HG03139 (cell line): Measurements from ENCODE around the gene NPEPPS.

ENCODE experiments used
- ATAC-seq: cut with Tn5 transposase; IDR thresholded peaks from one replicate; pipeline ENCODE4 v1.9.1; 2021; ENCODE audit not compliant: unreplicated experiment

Gene NPEPPS

DNA sequence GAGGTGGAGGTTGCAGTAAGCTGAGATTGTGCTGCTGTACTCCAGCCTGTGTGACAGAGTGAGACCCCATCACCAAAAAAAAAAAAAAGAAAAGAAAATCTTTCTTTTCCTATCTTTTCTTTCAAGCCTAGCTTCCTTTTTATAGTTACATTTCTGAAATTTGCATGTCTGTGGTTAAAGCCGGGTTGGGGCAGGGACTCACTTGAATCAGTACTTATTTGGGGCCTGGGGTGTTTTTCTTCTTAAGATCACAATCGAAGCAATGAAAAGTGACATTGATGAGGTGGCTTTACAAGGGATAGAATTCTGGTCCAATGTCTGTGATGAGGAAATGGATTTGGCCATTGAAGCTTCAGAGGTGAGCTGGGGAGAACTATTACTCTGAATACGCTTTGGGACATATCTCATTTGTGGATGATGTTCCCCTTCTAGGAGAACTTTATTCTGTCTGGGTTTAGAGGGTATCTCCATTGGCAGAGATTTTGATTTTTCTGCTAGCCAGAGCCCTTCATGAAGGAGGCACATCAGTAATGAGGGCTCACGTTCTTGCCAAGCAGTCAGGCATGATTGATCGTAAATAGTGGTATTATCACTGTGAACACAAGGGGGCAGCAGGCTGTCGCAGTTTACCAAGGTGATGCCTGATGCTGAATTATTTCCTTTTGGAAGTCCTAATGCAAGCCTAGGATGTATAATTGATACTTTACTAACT lies 133.2 kb downstream of the NPEPPS start:
- no peak for ATAC-seq

DNA sequence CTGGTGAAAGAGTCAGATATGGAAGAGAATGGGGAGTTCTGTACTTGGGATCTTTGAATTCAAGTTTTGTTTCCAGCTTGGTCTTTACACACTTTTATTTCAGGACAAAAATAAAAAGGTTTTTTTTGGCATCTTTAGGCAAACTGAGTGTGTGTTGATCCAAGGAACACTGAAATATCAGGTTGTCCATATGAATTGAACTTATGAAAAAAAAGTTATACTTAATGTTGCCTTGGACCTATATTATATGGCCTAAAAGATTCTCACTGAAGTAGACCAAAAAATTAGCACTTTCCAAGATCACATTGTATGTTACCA lies 133.7 kb downstream of the NPEPPS start:
- ATAC-seq, result no peak

DNA sequence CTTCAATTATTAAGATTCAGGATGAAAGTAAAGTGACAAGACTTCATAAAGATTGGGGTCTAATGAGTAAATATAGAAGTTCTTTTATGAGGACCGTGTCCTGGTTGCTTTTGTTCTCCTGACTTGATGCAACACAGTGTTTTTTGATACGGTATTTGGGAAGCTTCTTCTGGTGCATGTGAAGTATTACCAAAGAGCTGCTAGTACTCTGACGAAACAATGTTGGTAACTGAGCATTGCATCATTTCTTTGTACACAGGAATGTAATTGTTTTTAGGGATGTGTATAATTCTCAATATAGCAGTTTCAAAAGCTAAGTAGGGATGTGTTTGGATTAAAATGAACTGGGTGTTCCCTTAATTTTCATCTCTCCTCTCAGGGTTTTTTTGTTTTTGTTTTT lies 134.7 kb downstream of the NPEPPS start:
- no peak for ATAC-seq

DNA sequence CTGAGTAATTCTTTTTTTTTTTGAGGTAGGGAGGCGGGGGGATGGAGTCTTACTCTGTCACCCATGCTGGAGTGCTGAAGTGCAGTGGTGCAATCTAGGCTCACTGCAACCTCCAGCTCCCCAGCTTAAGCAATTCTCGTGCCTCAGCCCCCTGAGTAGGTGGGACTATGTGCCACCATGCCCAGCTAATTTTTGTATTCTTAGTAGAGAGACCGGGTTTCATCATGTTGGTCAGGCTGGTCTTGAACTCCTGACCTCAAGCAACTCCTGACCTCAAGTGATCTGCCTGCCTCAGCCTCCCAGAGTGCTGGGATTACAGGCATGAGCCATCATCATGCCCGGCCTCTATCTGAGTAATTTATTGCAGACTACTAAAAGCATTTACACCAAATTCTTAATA lies 138.2 kb downstream of the NPEPPS start:
- ATAC-seq, result no peak

DNA sequence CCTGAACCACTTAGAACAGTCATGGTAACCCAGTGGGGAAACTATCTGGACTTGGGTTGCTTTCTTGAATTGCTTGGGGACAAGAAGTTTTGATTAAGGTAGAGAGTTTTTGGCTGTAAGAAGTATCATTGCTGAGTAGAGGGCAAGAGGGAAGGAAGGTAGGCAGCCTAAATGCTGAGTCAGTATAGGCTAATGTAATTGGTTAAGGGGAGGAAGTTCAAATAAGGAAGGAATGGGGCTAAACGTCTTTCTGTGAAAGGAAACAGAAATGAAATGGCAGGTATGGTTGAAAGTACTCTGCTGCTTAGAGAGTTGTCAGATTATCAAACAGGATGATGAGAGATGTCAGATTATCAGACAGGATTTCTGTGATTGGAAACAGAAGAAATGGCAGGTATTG lies 139.2 kb downstream of the NPEPPS start:
- no peak for ATAC-seq
